ENCODE measurements around the gene KLK14.

- no peak for TF ChIP-seq POLR2A (IDR thresholded peaks at IDR 0.05)
- no peak for TF ChIP-seq CTCF (IDR thresholded peaks at IDR 0.05)
- TF ChIP-seq EP300 (IDR thresholded peaks at IDR 0.05; ENCODE audit: low read depth): no peak
- TF ChIP-seq POLR2AphosphoS5 (IDR thresholded peaks at IDR 0.05): no peak
These were observed 38.4 kb downstream of the KLK14 start for GRCh38 chr19:51044327-51044726.
